Measurements from ENCODE around the gene PSMC4. TPM values are rescaled to one million over a fixed set of nuclear protein-coding genes. Genes with fewer than 3 reads are reported as not detected.

The PSMC4 gene
- total and polyA plus RNA-seq, 2 experiments from 2014 or later = 101 to 126 TPM

DNA sequence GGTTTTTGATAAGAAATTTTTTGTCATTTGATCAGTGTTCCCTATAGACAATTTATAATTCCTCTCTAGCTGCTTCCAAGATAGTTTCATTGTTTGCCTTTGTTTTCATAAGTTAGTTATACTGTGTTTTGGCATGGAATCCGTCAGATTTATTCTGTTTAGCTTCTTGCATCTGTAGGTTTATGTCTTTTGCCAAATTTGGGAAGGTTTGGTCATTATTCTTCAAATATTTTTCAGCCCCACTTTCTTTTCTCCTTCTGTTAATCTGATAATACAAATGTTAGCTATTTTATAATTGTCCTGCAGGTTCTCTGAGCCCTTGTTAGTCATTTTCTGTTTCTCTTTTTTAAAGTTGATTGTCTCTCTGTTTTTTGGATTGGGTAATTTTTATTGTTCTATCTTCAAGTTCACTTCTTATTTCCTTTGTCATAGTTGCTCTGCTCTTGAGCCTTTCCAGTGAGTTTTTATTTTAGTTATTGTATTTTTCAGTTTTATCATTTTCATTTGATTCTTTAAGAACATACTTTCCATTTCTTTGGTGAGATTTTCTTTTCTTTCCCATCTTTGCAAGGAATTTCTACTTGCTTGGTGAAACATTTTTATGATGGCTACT is 30.6 kb upstream of the PSMC4 start:
- DNase-seq (ENCODE audit: low read depth in 1 of 2, low spot score in 1 of 2) = no peak
- TF ChIP-seq, protein P1, sequence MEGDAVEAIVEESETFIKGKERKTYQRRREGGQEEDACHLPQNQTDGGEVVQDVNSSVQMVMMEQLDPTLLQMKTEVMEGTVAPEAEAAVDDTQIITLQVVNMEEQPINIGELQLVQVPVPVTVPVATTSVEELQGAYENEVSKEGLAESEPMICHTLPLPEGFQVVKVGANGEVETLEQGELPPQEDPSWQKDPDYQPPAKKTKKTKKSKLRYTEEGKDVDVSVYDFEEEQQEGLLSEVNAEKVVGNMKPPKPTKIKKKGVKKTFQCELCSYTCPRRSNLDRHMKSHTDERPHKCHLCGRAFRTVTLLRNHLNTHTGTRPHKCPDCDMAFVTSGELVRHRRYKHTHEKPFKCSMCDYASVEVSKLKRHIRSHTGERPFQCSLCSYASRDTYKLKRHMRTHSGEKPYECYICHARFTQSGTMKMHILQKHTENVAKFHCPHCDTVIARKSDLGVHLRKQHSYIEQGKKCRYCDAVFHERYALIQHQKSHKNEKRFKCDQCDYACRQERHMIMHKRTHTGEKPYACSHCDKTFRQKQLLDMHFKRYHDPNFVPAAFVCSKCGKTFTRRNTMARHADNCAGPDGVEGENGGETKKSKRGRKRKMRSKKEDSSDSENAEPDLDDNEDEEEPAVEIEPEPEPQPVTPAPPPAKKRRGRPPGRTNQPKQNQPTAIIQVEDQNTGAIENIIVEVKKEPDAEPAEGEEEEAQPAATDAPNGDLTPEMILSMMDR (IDR thresholded peaks at IDR 0.05; ENCODE audit: low read depth, low read length) = no peak
- Histone ChIP-seq H3K4me3 (no peak overlapping the region), H3K27me3 (no peaks in the 10 kb centered on the region), H3K4me1 (ENCODE audit: low read depth) (no peaks in the 10 kb centered on the region), H3K27ac (no peak overlapping the region), H3K36me3 (no peaks in the 10 kb centered on the region), H3K9me3 (ENCODE audit: low read depth) (no peaks in the 10 kb centered on the region)

DNA sequence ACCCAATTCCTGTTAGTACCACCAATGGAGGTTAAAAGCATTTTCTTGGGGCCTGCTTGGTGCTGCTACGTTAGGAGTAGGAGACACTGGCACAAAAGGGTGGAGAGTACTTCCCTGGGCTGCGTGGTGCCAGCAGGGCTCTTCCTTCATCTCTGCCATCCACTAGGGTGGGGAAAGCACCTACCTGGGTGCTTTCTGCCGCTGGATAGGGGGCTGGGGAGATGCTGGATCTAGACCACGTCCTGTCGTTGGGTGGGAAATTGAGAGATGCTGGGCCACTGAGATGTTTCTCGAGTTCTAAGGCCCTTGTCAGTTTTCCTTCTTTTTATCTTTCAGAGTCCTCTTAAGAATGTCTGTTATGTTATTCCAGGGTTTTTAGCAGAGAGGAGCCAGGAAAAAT is 29.8 kb upstream of the PSMC4 start:
- Histone ChIP-seq H3K9me3 (ENCODE audit: low read depth) (no peaks in the 10 kb centered on the region), H3K36me3 (no peaks in the 10 kb centered on the region), H3K27ac (no peak overlapping the region), H3K4me3 (no peak overlapping the region), H3K4me1 (ENCODE audit: low read depth) (no peaks in the 10 kb centered on the region), H3K27me3 (no peaks in the 10 kb centered on the region)
- TF ChIP-seq, protein P1 (IDR thresholded peaks at IDR 0.05; ENCODE audit: low read depth, low read length) = no peak
- DNase-seq (ENCODE audit: low read depth in 1 of 2, low spot score in 1 of 2) = no peak

DNA sequence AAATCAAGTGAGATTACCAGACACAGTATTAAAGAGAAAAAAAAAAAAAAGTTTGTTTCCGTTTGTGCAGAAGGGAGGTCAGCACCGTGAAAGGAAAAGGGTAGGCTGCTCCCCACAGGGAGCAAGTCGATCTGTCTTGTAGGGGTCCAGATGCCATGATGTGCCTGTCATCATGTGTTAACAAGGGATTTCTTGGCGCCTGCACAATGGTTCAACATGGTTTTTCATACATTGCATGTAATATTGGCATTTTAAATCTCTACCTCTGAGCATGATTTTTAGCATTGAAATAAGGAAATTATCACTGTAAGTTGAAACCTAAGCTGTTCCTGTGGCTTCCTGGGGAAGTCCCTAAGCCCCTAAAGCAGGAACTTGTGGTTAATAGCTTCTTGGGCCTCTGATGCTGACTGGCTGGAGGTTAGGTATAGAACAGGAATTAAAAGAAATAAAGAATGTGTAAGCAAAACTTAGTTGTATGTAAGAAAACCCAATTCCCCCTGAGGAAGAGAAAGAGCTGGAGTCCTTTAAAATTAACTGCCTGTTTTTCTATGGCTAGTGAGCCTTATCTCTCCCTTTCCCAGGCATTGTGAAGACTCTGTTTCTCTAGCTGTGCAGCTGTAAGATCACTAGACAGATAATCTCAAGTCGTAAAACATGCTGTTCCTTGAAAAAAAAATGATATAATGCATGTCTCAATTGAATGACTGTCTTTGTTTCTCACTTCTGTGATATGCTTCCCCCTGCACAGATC is 29.2 kb upstream of the PSMC4 start:
- TF ChIP-seq, protein P1 (IDR thresholded peaks at IDR 0.05; ENCODE audit: low read depth, low read length) = no peak
- Histone ChIP-seq H3K9me3 (ENCODE audit: low read depth) (no peaks in the 10 kb centered on the region), H3K4me1 (ENCODE audit: low read depth) (no peaks in the 10 kb centered on the region), H3K4me3 (no peak overlapping the region), H3K36me3 (no peaks in the 10 kb centered on the region), H3K27ac (no peak overlapping the region), H3K27me3 (no peaks in the 10 kb centered on the region)
- DNase-seq (ENCODE audit: low read depth in 1 of 2, low spot score in 1 of 2) = peak in 1 of 2 donors; percentile 64

DNA sequence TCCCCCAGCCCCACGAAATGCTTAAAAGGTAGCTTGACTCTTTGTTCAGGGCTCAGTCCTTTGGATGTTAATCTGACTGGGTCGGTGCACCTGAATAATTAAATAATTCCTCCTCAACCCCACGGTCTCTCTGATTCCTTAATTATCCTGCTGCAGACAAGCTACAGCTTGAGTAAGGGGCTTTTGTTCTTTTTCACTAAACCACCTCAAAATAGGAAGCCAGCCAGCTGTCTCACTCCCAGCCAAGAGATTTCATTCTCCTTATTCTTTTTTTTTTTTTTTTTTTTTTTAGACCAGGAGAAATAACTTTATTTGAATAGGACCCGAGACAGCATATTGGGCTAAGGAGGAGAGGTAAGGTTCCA is 28.6 kb upstream of the PSMC4 start:
- DNase-seq (ENCODE audit: low read depth in 1 of 2, low spot score in 1 of 2) = no peak
- Histone ChIP-seq H3K4me3 (no peak overlapping the region), H3K27me3 (no peaks in the 10 kb centered on the region), H3K27ac (no peak overlapping the region), H3K9me3 (ENCODE audit: low read depth) (no peaks in the 10 kb centered on the region), H3K4me1 (ENCODE audit: low read depth) (no peaks in the 10 kb centered on the region), H3K36me3 (no peaks in the 10 kb centered on the region)
- TF ChIP-seq, protein P1 (IDR thresholded peaks at IDR 0.05; ENCODE audit: low read depth, low read length) = no peak

DNA sequence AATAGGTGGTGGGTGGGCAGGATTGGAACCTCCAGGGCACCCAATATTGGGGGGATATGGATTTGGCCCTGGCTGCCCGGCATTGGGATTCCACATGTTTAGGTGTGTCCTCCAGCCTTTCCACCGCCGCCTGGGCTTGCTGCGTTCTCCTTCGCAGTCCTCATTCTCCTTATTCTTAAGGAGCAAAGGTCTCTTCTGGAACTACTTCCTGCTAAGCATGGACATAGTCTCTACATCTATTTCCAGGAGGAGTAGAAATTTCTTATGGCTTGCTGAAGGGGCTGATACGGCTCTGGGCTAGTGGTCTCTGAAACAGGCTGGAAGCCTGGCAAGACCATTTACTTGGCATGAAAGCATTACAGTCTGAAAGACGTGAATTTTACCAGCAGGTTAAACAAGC is 27.4 kb upstream of the PSMC4 start:
- TF ChIP-seq, protein P1 (IDR thresholded peaks at IDR 0.05; ENCODE audit: low read depth, low read length) = no peak
- Histone ChIP-seq H3K27ac (no peak overlapping the region), H3K4me1 (ENCODE audit: low read depth) (no peaks in the 10 kb centered on the region), H3K9me3 (ENCODE audit: low read depth) (no peaks in the 10 kb centered on the region), H3K36me3 (no peaks in the 10 kb centered on the region), H3K4me3 (no peak overlapping the region), H3K27me3 (no peaks in the 10 kb centered on the region)
- DNase-seq (ENCODE audit: low read depth in 1 of 2, low spot score in 1 of 2) = no peak

All from cardiac muscle cell (in vitro differentiated cells and primary cell).